ENCODE measurements around the gene THUMPD2. TPM values are rescaled to one million over a fixed set of nuclear protein-coding genes. Genes with fewer than 3 reads are reported as not detected.

The THUMPD2 gene
- total RNA-seq, 1 experiment from 2014 or later = 11.3 TPM

- no peak overlapping the region for H2AFZ ChIP-seq
- POLR2A ChIA-PET (ENCODE audit: unreplicated experiment) = no interaction called here
- CTCF ChIA-PET = no interaction called here
- no peaks in the 10 kb centered on the region for H4K20me1 ChIP-seq (ENCODE audit: insufficient read depth)
- H3K4me3 ChIP-seq = no peak overlapping the region
- TF ChIP-seq, protein P1, sequence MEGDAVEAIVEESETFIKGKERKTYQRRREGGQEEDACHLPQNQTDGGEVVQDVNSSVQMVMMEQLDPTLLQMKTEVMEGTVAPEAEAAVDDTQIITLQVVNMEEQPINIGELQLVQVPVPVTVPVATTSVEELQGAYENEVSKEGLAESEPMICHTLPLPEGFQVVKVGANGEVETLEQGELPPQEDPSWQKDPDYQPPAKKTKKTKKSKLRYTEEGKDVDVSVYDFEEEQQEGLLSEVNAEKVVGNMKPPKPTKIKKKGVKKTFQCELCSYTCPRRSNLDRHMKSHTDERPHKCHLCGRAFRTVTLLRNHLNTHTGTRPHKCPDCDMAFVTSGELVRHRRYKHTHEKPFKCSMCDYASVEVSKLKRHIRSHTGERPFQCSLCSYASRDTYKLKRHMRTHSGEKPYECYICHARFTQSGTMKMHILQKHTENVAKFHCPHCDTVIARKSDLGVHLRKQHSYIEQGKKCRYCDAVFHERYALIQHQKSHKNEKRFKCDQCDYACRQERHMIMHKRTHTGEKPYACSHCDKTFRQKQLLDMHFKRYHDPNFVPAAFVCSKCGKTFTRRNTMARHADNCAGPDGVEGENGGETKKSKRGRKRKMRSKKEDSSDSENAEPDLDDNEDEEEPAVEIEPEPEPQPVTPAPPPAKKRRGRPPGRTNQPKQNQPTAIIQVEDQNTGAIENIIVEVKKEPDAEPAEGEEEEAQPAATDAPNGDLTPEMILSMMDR (conservative IDR thresholded peaks at IDR 0.05) = no peak
- no peak for TF ChIP-seq EZH2 (IDR thresholded peaks at IDR 0.05; ENCODE audit: low read depth)
- H3K27ac ChIP-seq = no peak overlapping the region
- no peaks in the 10 kb centered on the region for H3K36me3 ChIP-seq (ENCODE audit: low read depth)
- H3K27me3 ChIP-seq (ENCODE audit: insufficient read depth, low read depth) = no peaks in the 10 kb centered on the region
- H3K4me1 ChIP-seq (replicated peaks; ENCODE audit: insufficient read depth) = no peaks in the 10 kb centered on the region
- no peaks in the 10 kb centered on the region for H3F3A ChIP-seq (ENCODE audit: insufficient read depth, low read depth)
- H3K9me3 ChIP-seq (ENCODE audit: insufficient read depth, low read depth) = peaks cover 19% of the 10 kb centered on the region
- no peak for DNase-seq
- H3K9me2 ChIP-seq (ENCODE audit: insufficient read depth) = no peaks in the 10 kb centered on the region
- H3K79me2 ChIP-seq (ENCODE audit: low read depth) = no peaks in the 10 kb centered on the region
- 0 out of 2 replicates have a peak overlapping the region, but pooled peaks have one; percentile 8 for H3K4me2 ChIP-seq
- intact Hi-C loops (cut with micrococcal nuclease; ENCODE audit: unreplicated experiment) = no loop called here
- no TSS peak for BruUV-seq (replicated peaks)
Measured at GRCh38 chr2:39705638-39706037, 73.4 kb downstream of the THUMPD2 start.

DNA sequence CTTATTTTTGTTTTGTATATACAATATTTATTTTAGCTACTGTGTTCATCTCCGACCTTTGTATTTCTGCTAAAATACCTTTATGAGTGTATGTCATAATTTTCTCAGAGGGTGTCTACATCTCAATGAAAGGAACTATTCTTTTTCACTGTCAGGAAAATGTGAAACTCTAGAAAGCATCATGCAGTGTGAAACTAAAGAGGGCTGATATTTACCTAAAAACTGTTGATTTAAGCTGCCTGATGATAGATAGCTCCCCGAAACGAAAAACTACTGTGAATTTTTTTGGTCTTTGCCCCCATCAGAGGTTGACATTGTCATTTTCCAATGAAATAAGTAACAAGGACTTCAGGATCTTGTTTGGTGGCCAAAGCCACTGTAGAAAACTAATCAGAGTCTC lies 74.5 kb downstream of the THUMPD2 start:
- no peak overlapping the region for H3K27ac ChIP-seq
- H4K20me1 ChIP-seq (ENCODE audit: insufficient read depth) = no peaks in the 10 kb centered on the region
- ChIA-PET CTCF (interaction anchor here (0.6 to 0.7 kb wide), 2 partner anchors 18 to 1133 kb away, joined by 3 to 4 read pairs; no protein-coding TSS in a partner anchor), POLR2A (ENCODE audit: unreplicated experiment) (interaction anchor here (0.5 kb wide), 1 partner anchor 168 kb away, joined by 4 read pairs; no protein-coding TSS in a partner anchor)
- H3K9me3 ChIP-seq (ENCODE audit: insufficient read depth, low read depth) = peaks cover 19% of the 10 kb centered on the region
- no peak for DNase-seq
- no TSS peak for BruUV-seq (replicated peaks)
- no peaks in the 10 kb centered on the region for H3K27me3 ChIP-seq (ENCODE audit: insufficient read depth, low read depth)
- H3F3A ChIP-seq (ENCODE audit: insufficient read depth, low read depth) = no peaks in the 10 kb centered on the region
- TF ChIP-seq, protein P1 (conservative IDR thresholded peaks at IDR 0.05) = no peak
- TF ChIP-seq EZH2 (IDR thresholded peaks at IDR 0.05; ENCODE audit: low read depth) = no peak
- H3K79me2 ChIP-seq (ENCODE audit: low read depth) = no peaks in the 10 kb centered on the region
- no peaks in the 10 kb centered on the region for H3K4me1 ChIP-seq (replicated peaks; ENCODE audit: insufficient read depth)
- H3K4me2 ChIP-seq = no peak overlapping the region
- intact Hi-C loops (cut with micrococcal nuclease; ENCODE audit: unreplicated experiment) = no loop called here
- H3K36me3 ChIP-seq (ENCODE audit: low read depth) = no peaks in the 10 kb centered on the region
- H3K4me3 ChIP-seq = no peak overlapping the region
- no peaks in the 10 kb centered on the region for H3K9me2 ChIP-seq (ENCODE audit: insufficient read depth)
- H2AFZ ChIP-seq = no peak overlapping the region

DNA sequence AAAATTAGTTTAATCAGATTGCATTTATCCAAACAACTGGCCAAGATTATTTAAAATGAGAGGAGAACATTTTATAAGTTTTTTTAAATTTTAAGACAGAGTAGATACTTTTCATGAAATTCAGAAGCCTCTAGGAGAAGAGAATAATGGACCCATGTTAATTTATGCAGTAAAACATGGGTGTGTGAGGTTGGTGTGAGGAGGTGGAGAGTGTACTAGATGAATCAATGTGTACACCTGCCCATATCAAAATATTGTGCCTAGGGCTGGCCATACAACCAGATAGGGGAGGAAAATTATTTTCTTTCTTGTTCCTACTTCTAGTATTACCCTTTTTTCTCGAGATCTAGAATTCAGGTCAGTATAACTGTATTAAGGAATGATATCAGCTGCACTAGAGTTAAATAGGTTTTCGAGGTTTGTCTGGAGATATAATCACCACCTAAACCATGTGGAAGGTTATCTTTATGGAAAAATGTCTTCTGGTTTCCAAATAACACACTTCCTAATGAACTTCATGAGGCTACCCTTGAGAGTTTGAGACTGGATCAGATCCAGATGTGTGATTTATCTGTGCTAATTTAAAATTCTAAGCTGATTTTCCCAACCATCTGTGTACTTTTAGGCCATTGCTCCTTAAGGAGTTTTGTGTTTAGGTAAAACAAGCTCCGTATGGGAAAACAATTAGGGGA lies 75.7 kb downstream of the THUMPD2 start:
- H2AFZ ChIP-seq = no peak overlapping the region
- no peaks in the 10 kb centered on the region for H3K79me2 ChIP-seq (ENCODE audit: low read depth)
- no peaks in the 10 kb centered on the region for H3K9me2 ChIP-seq (ENCODE audit: insufficient read depth)
- no peak overlapping the region for H3K27ac ChIP-seq
- intact Hi-C loops (cut with micrococcal nuclease; ENCODE audit: unreplicated experiment) = no loop called here
- TF ChIP-seq, protein P1 (conservative IDR thresholded peaks at IDR 0.05) = no peak
- no peak for TF ChIP-seq EZH2 (IDR thresholded peaks at IDR 0.05; ENCODE audit: low read depth)
- H3K36me3 ChIP-seq (ENCODE audit: low read depth) = no peaks in the 10 kb centered on the region
- H4K20me1 ChIP-seq (ENCODE audit: insufficient read depth) = no peaks in the 10 kb centered on the region
- H3K9me3 ChIP-seq (ENCODE audit: insufficient read depth, low read depth) = peaks cover 19% of the 10 kb centered on the region
- no peaks in the 10 kb centered on the region for H3K27me3 ChIP-seq (ENCODE audit: insufficient read depth, low read depth)
- POLR2A ChIA-PET (ENCODE audit: unreplicated experiment) = no interaction called here
- no TSS peak for BruUV-seq (replicated peaks)
- H3K4me1 ChIP-seq (replicated peaks; ENCODE audit: insufficient read depth) = no peaks in the 10 kb centered on the region
- no peaks in the 10 kb centered on the region for H3F3A ChIP-seq (ENCODE audit: insufficient read depth, low read depth)
- no peak overlapping the region for H3K4me3 ChIP-seq
- CTCF ChIA-PET = interaction anchor here (0.6 kb wide), 1 partner anchor 242 kb away, joined by 3 read pairs; no protein-coding TSS in a partner anchor
- H3K4me2 ChIP-seq = no peak overlapping the region
- no peak for DNase-seq
